ENCODE measurements around the gene IL17B. TPM values are rescaled to one million over a fixed set of nuclear protein-coding genes. Genes with fewer than 3 reads are reported as not detected.
A peak's percentile ranks its signal among the peaks of the same experiment; 100 is the strongest.

The IL17B gene
- total RNA-seq, 1 experiment from 2014 or later: not detected

DNA sequence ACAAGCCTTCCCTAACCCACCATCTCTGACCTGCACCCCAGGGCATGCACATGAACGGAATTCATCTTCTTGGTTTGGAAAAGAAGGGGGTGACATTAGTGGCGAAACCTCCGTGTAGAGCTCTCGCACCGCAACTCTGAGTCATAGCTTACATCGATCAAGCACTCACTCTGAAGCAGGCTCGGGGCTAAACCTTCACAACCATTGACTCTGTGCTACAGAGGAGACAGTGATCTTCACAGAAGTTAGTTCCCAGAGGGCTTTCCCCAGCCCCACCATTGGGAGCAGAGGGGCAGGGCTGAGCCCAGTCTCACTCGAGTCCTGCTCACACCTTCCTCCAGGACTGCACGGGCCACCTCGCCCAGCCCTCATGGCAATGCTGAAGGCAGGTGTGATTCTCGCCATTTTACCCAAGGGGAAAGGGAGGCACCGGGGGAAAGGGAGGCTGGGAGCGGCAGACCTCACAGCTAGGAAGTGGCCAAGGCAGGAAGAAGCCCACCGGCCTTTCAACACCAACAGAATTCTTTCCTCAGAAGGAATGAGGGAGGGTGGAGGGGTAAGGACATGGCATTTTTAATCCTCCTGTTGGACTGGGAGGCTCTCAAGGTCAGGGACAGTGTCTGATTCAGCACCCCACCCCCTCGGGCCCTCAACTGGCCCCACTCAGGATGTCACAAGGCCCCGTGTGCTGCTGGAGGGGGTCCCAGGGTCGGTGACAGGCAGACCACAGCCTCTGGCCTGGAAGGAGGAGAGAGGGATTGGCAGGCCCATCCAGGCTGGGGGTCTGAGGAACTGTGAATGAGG lies 25.9 kb upstream of the IL17B start:
- H3K56ac ChIP-seq (ENCODE audit: insufficient read length, low read depth, low read length): no peak overlapping the region
- H3K23me2 ChIP-seq (ENCODE audit: insufficient read length, low read depth, low read length, poor library complexity, severe bottlenecking): no peaks in the 10 kb centered on the region
- no peak overlapping the region for H3K9ac ChIP-seq (ENCODE audit: extremely low read depth, insufficient read length, low read length)
- Mint-ChIP-seq H3K4me1 (peaks cover 33 to 61% of the 10 kb centered on the region in 2 experiments), H3K27me3 (ENCODE audit: low read depth) (no peaks in the 10 kb centered on the region), H3K4me3 (no peak overlapping the region), H3K27ac (peak overlapping the region in 2 of 3 experiments; percentile 48 to 53; a peak in 2 of 7 replicates), H3K36me3 (ENCODE audit: insufficient read depth in 1 of 3, low read depth in 3 of 3) (no peaks in the 10 kb centered on the region), H3K9me3 (no peaks in the 10 kb centered on the region)
- no peaks in the 10 kb centered on the region for H3K27me3 ChIP-seq (ENCODE audit: insufficient read depth, low read length)
- no peak overlapping the region for H2BK120ac ChIP-seq (ENCODE audit: low read depth, low read length, poor library complexity, severe bottlenecking)
- H3T11ph ChIP-seq (ENCODE audit: low read length): no peak overlapping the region
- no peak overlapping the region; the same call in 1 of the 2 replicates for H3K14ac ChIP-seq (ENCODE audit: insufficient read depth, low read length)
- H2BK15ac ChIP-seq (ENCODE audit: low read depth, low read length): no peak overlapping the region
- H3K4ac ChIP-seq (ENCODE audit: low read depth, low read length): no peak overlapping the region
- no peak overlapping the region for H2BK5ac ChIP-seq (ENCODE audit: insufficient read length, low read length)
- H2BK20ac ChIP-seq (ENCODE audit: low read depth, low read length, poor library complexity, severe bottlenecking): no peak overlapping the region
- no peak overlapping the region for H3K23ac ChIP-seq (ENCODE audit: insufficient read length, low read depth, low read length)
- DNase-seq: no peak
- no peaks in the 10 kb centered on the region for H3K79me1 ChIP-seq (ENCODE audit: insufficient read depth, low read depth, low read length, poor library complexity, severe bottlenecking)
- no peak overlapping the region for H2AK5ac ChIP-seq (ENCODE audit: insufficient read length, low read length)
- no peaks in the 10 kb centered on the region for H4K20me1 ChIP-seq (ENCODE audit: control insufficient read depth, insufficient read depth, insufficient read length)
- no peak overlapping the region for H2BK12ac ChIP-seq (ENCODE audit: insufficient read length, low read depth, low read length)
- no peaks in the 10 kb centered on the region for H3K79me2 ChIP-seq (ENCODE audit: insufficient read depth, low read length)
- no peak overlapping the region for H3K27ac ChIP-seq (ENCODE audit: insufficient read length, low read depth, low read length)
- TF ChIP-seq, protein P1, sequence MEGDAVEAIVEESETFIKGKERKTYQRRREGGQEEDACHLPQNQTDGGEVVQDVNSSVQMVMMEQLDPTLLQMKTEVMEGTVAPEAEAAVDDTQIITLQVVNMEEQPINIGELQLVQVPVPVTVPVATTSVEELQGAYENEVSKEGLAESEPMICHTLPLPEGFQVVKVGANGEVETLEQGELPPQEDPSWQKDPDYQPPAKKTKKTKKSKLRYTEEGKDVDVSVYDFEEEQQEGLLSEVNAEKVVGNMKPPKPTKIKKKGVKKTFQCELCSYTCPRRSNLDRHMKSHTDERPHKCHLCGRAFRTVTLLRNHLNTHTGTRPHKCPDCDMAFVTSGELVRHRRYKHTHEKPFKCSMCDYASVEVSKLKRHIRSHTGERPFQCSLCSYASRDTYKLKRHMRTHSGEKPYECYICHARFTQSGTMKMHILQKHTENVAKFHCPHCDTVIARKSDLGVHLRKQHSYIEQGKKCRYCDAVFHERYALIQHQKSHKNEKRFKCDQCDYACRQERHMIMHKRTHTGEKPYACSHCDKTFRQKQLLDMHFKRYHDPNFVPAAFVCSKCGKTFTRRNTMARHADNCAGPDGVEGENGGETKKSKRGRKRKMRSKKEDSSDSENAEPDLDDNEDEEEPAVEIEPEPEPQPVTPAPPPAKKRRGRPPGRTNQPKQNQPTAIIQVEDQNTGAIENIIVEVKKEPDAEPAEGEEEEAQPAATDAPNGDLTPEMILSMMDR (conservative IDR thresholded peaks at IDR 0.05): no peak
- H3K4me2 ChIP-seq (ENCODE audit: insufficient read depth, insufficient read length, low read length): no peak overlapping the region
- no peak overlapping the region for H2AFZ ChIP-seq (ENCODE audit: low read length)
- H3K4me1 ChIP-seq (ENCODE audit: insufficient read depth, low read length): no peaks in the 10 kb centered on the region; the same call in 1 of the 2 replicates
- H3K9me3 ChIP-seq (ENCODE audit: control insufficient read depth, low read depth, low read length): no peaks in the 10 kb centered on the region
- no peak overlapping the region for H4K91ac ChIP-seq (ENCODE audit: insufficient read length, low read depth, low read length)
- no peak overlapping the region for H4K5ac ChIP-seq (ENCODE audit: insufficient read length, low read depth, low read length)
- no CpG with 5 or more reads among the region's 17 CpGs for WGBS (ENCODE audit: extremely low coverage, insufficient read length, low lambda C conversion rate)
- no peak overlapping the region for H4K8ac ChIP-seq (replicated peaks; ENCODE audit: insufficient read length, low read depth, low read length)
- H3K18ac ChIP-seq (ENCODE audit: insufficient read length, low read depth, low read length): no peak overlapping the region

Measured in H9 (cell line).